DND-41 (cell line): Measurements from ENCODE around the gene PITPNC1.

Experiments
- CTCF ChIP-seq: IDR thresholded peaks from 2 replicates; pipeline ENCODE4 v1.5.1; 2012; ENCODE audit warnings: borderline replicate concordance, low read length, moderate library complexity, mild to moderate bottlenecking; ENCODE audit not compliant: poor library complexity, severe bottlenecking; ENCODE audit errors: extremely low read depth
- EZH2 ChIP-seq: IDR thresholded peaks from 3 replicates; pipeline ENCODE4 v1.6.1; 2012; ENCODE audit warnings: borderline replicate concordance, low read depth, mild to moderate bottlenecking, moderate library complexity, low read length, inconsistent platforms; ENCODE audit not compliant: severe bottlenecking

DNA sequence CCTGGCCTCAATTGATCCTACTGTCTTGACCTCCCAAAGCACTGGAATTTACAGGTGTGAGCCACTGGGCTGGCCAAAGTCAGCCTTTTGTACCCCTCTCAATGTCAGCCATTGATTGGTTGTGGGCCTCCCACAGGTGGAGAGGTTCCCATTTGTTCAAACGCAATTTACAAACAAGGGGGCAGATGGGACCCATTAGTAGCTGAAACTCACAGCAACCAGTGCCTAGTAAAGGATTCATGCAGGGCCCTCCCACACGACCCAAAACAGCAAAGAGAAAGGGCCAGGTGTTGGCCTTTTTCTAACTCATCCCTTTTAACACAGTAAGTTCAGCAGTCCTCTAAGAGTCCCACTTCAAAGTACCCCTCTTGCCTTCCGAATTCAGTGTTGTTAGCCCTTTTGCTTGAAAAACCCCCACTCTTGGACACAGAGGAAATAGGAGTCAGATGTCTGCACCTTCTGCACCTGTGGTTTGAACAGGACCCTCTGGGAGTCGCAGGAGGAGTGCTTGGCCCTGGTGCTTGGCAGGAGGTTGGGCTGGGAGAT, 89.2 kb downstream of the PITPNC1 start:
- TF ChIP-seq EZH2 (no peak), CTCF (no peak)
